H1 (cell line): ENCODE data around the gene IL6R. TPM values are rescaled to one million over a fixed set of nuclear protein-coding genes. Genes with fewer than 3 reads are reported as not detected.

ENCODE experiments used
- EGR1 ChIP-seq: IDR thresholded peaks from 2 replicates; pipeline ENCODE4 v1.6.1; 2011; ENCODE audit warnings: low read depth, low read length, borderline replicate concordance
- RBBP5 ChIP-seq: IDR thresholded peaks from 2 replicates; pipeline ENCODE4 v1.7.1; 2012; ENCODE audit warnings: low read depth, mild to moderate bottlenecking, inconsistent platforms, low read length, moderate library complexity, borderline replicate concordance
- SIRT6 ChIP-seq: IDR thresholded peaks from one replicate; pipeline ENCODE4 v1.7.1; 2012; ENCODE audit warnings: low read length, inconsistent platforms
- TEAD4 ChIP-seq: IDR thresholded peaks from 2 replicates; pipeline ENCODE4 v1.6.1; 2012; ENCODE audit warnings: low read depth, low read length, inconsistent platforms, mixed read lengths
- polyA plus RNA-seq, 7 experiments: library from polyadenylated mRNA; depleted of rRNA in 3 of 7; stranded (reverse) in 5 of 7; unstranded in 2 of 7; fragments of >200 nt in 5 of 7; fragments of 200-250 nt in 2 of 7; gene quantifications; 1 replicate in 5 of 7; 2 replicates in 1 of 7; 4 replicates in 1 of 7; pipeline versions ENCODE4 v1.2.1 to v1.2.3, GENCODE V29; 2011 to 2013; ENCODE audit warnings: missing spikeins in 2 of 7, mixed read lengths in 2 of 7
- total RNA-seq: library from RNA; stranded (reverse); fragmentation: NEBNext Ultra II Directional; extraction: Animal tissue kit (Norgen Biotek cat#: 25700); gene quantifications from 2 replicates; pipeline ENCODE4 v1.2.1, GENCODE V29; 2021

IL6R gene
- total and polyA plus RNA-seq, 2 of the 8 experiments (the other 6 are each of a cell fraction or from before 2014, with no cell fraction given): 2.3 to 3.0 TPM

GRCh38 chr1:154463512-154463990, 58.4 kb downstream of the IL6R start (continued):
- TF ChIP-seq SIRT6 (no peak), RBBP5 (no peak), EGR1 (no peak), TEAD4 (no peak)
- TF ChIP-seq, all 59 proteins: peak for 0
